GM12878 (cell line): Measurements from ENCODE around the gene METAP1D.

Experiments
- CTCF ChIP-seq, 3 experiments: IDR thresholded peaks in 2 of 3; conservative IDR thresholded peaks in 1 of 3; 2 replicates each; pipeline ENCODE4 v1.5.1; 2011; ENCODE audit warnings: low read depth in 3 of 3, low read length in 3 of 3, mild to moderate bottlenecking in 3 of 3, control low read depth in 2 of 3, moderate library complexity in 2 of 3, inconsistent platforms in 1 of 3, mixed read lengths in 1 of 3; ENCODE audit not compliant: control insufficient read depth in 2 of 3, insufficient read depth in 1 of 3; ENCODE audit errors: extremely low read depth in 1 of 3
- FOS ChIP-seq: IDR thresholded peaks from 3 replicates; pipeline ENCODE4 v1.6.1; 2011; ENCODE audit warnings: borderline replicate concordance; ENCODE audit not compliant: insufficient read length; ENCODE audit errors: extremely low read depth
- GABPA ChIP-seq: IDR thresholded peaks from 2 replicates; pipeline ENCODE4 v1.6.1; 2014; ENCODE audit warnings: antibody characterized with exemption, low read depth, mild to moderate bottlenecking, inconsistent platforms
- NFYB ChIP-seq: IDR thresholded peaks from 2 replicates; pipeline ENCODE4 v1.6.1; 2011; ENCODE audit warnings: low read depth, mild to moderate bottlenecking, low read length, improper control_type of control experiment, moderate library complexity; ENCODE audit not compliant: insufficient read depth
- TF ChIP-seq, protein P1 (sequence below): IDR thresholded peaks from 2 replicates; pipeline ENCODE4 v1.6.1; 2011; ENCODE audit warnings: low read depth, mild to moderate bottlenecking, low read length, moderate library complexity, borderline replicate concordance; ENCODE audit errors: extremely low read depth

DNA sequence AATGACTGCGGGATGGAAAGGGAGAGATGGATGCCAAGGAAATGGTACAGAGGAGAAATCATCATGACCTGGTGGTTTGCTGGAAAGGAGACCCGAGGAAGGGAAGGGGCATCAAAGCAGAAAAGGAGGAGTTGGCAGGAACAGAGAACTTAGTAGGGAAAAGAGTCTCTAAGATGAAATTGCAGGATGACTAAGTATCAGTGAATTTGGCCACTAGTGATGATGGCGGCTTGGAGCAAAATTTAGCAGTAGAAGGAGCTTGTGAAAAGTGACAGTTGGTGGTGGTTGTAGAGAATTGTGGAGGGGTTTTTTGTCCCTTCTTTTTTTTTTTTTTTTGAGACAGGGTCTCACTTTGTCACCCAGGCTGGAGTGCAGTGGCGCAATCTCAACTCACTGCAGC, 10.1 kb downstream of the METAP1D start:
- TF ChIP-seq, protein P1, sequence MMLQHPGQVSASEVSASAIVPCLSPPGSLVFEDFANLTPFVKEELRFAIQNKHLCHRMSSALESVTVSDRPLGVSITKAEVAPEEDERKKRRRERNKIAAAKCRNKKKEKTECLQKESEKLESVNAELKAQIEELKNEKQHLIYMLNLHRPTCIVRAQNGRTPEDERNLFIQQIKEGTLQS, result no peak
- no peak for TF ChIP-seq GABPA
- no peak for TF ChIP-seq CTCF (IDR thresholded peaks at IDR 0.05 in 2 of 3, conservative IDR thresholded peaks at IDR 0.05 in 1 of 3; ENCODE audit: control insufficient read depth in 2 of 3, extremely low read depth in 1 of 3, insufficient read depth in 1 of 3, low read depth in 3 of 3, low read length in 3 of 3)
- no peak for TF ChIP-seq NFYB
- TF ChIP-seq FOS, result no peak
